A549 (cell line): Measurements from ENCODE around the gene HUNK. TPM values are rescaled to one million over a fixed set of nuclear protein-coding genes. Genes with fewer than 3 reads are reported as not detected.

Experiments
- ATAC-seq, 2 experiments: fragments of 200-7000 bp in 1 of 2; fragments of >200 bp in 1 of 2; cut with Nextera tagmentation in 1 of 2; cut with Tn5 transposase in 1 of 2; 3 replicates each; pipeline versions ENCODE4 v1.8.0 to v1.9.1; 2018 to 2020; ENCODE audit warnings: mild to moderate bottlenecking in 1 of 2, moderate library complexity in 1 of 2
- CTCF ChIA-PET: fragments of 300-600 bp; sonication (Branson Sonifier 250); formaldehyde crosslinking; extraction: SDS; loops from one replicate; lab custom pipeline; 2021; ENCODE audit warnings: antibody characterized with exemption, inconsistent platforms; lab: Yijun Ruan, JAX
- POLR2A ChIA-PET: fragments of 350-600 bp; formaldehyde crosslinking; extraction: SDS; loops from one replicate; lab custom pipeline; 2021; ENCODE audit warnings: antibody characterized with exemption, inconsistent platforms; lab: Yijun Ruan, JAX
- DNase-seq, 2 experiments: peaks; one replicate each; pipeline versions ENCODE4 v3.0.0 to v3.0.0-alpha.2; 2011 to 2016; ENCODE audit warnings: low read depth in 1 of 2, low spot score in 1 of 2
- FAIRE-seq: peaks from 2 replicates; lab custom pipeline; 2011; peaks lifted over from hg19 to GRCh38; lab: Jason Lieb, UNC
- H3K27ac ChIP-seq, 2 experiments: fragments of >200 bp; sonication (Bioruptor Twin); formaldehyde crosslinking; 3 replicates each; pipeline ENCODE4 v1.5.1; 2016 to 2017
- H3K4me1 ChIP-seq: fragments of >200 bp; sonication (Bioruptor Twin); formaldehyde crosslinking; 3 replicates; pipeline ENCODE4 v1.6.1; 2016
- H3K4me2 ChIP-seq: fragments of >200 bp; sonication (Bioruptor Twin); formaldehyde crosslinking; 3 replicates; pipeline ENCODE4 v1.6.1; 2016
- H3K4me3 ChIP-seq: fragments of >200 bp; sonication (Bioruptor Twin); formaldehyde crosslinking; 3 replicates; pipeline ENCODE4 v1.5.1; 2016
- H3K9me3 ChIP-seq: fragments of >200 bp; sonication (Bioruptor Twin); formaldehyde crosslinking; 3 replicates; pipeline ENCODE4 v1.6.1; 2016
- BHLHE40 ChIP-seq: IDR thresholded peaks from 2 replicates; pipeline ENCODE4 v1.6.1; 2012; ENCODE audit warnings: low read depth, low read length, inconsistent platforms
- CBX2 ChIP-seq: fragments of 200-600 bp; sonication (generic); IDR thresholded peaks from 2 replicates; pipeline ENCODE4 v1.6.1; 2016; ENCODE audit warnings: low read depth, mild to moderate bottlenecking, borderline replicate concordance
- E2F6 ChIP-seq: IDR thresholded peaks from 2 replicates; pipeline ENCODE4 v1.6.1; 2012; ENCODE audit warnings: low read depth, borderline replicate concordance
- EHF ChIP-seq: fragments of 250-450 bp; sonication (Bioruptor Pico); IDR thresholded peaks from 2 replicates; pipeline ENCODE4 v1.5.0; 2020; ENCODE audit warnings: mild to moderate bottlenecking
- EHMT2 ChIP-seq: fragments of 200-600 bp; sonication (generic); IDR thresholded peaks from 2 replicates; pipeline ENCODE4 v1.6.1; 2016; ENCODE audit warnings: antibody characterized with exemption, low read depth, mild to moderate bottlenecking, moderate library complexity
- EP300 ChIP-seq, 2 experiments: fragments of >200 bp; sonication (Bioruptor Twin); formaldehyde crosslinking; IDR thresholded peaks; 2 replicates in 1 of 2; 3 replicates in 1 of 2; pipeline ENCODE4 v1.6.1; 2016 to 2017
- FOSL2 ChIP-seq, 2 experiments: fragments of 450-650 bp in 1 of 2; fragments of >200 bp in 1 of 2; sonication (Bioruptor Twin) in 1 of 2; formaldehyde crosslinking; IDR thresholded peaks; 2 replicates each; pipeline versions ENCODE4 v1.5.0 to v1.6.1; 2016 to 2020; ENCODE audit warnings: mild to moderate bottlenecking in 1 of 2, moderate library complexity in 1 of 2
- FOXS1 ChIP-seq: fragments of 250-450 bp; sonication (Bioruptor Pico); IDR thresholded peaks from 2 replicates; pipeline ENCODE4 v1.5.0; 2020; ENCODE audit warnings: mild to moderate bottlenecking, moderate library complexity
- HDAC2 ChIP-seq: fragments of 200-600 bp; sonication (generic); IDR thresholded peaks from 2 replicates; pipeline ENCODE4 v1.6.1; 2016
- HEYL ChIP-seq: fragments of 250-450 bp; sonication (Bioruptor Pico); IDR thresholded peaks from 2 replicates; pipeline ENCODE4 v1.8.0; 2021; ENCODE audit warnings: mild to moderate bottlenecking, moderate library complexity
- HOXA7 ChIP-seq: fragments of 250-450 bp; sonication (Bioruptor Pico); IDR thresholded peaks from 2 replicates; pipeline ENCODE4 v1.5.0; 2020; ENCODE audit warnings: mild to moderate bottlenecking, moderate library complexity
- HOXB5 ChIP-seq: fragments of 250-450 bp; sonication (Bioruptor Pico); IDR thresholded peaks from 2 replicates; pipeline ENCODE4 v1.5.0; 2020; ENCODE audit warnings: mild to moderate bottlenecking, moderate library complexity
- JUN ChIP-seq, 2 experiments: fragments of >200 bp; sonication (Bioruptor Twin); formaldehyde crosslinking; IDR thresholded peaks; 2 replicates in 1 of 2; 3 replicates in 1 of 2; pipeline ENCODE4 v1.6.1; 2016 to 2017
- JUNB ChIP-seq: fragments of >200 bp; sonication (Bioruptor Twin); formaldehyde crosslinking; IDR thresholded peaks from 2 replicates; pipeline ENCODE4 v1.6.1; 2016
- KDM1A ChIP-seq: fragments of 200-600 bp; sonication (generic); IDR thresholded peaks from 2 replicates; pipeline ENCODE4 v1.6.1; 2016; ENCODE audit warnings: low read depth, mild to moderate bottlenecking
- KDM5A ChIP-seq: fragments of 200-600 bp; sonication (generic); IDR thresholded peaks from 2 replicates; pipeline ENCODE4 v1.6.1; 2016; ENCODE audit warnings: antibody characterized with exemption, mild to moderate bottlenecking
- MAX ChIP-seq: IDR thresholded peaks from 2 replicates; pipeline ENCODE4 v1.6.1; 2012
- MYC ChIP-seq: IDR thresholded peaks from 2 replicates; pipeline ENCODE4 v1.6.1; 2012; ENCODE audit warnings: mild to moderate bottlenecking, inconsistent platforms, low read length, improper control_type of control experiment, borderline replicate concordance
- POLR2A ChIP-seq: IDR thresholded peaks from 2 replicates; pipeline ENCODE4 v1.6.1; 2012; ENCODE audit warnings: mild to moderate bottlenecking, low read length
- RAD21 ChIP-seq, 2 experiments: fragments of >200 bp in 1 of 2; sonication (Bioruptor Twin) in 1 of 2; formaldehyde crosslinking in 1 of 2; IDR thresholded peaks in 1 of 2; conservative IDR thresholded peaks in 1 of 2; 2 replicates in 1 of 2; 3 replicates in 1 of 2; pipeline ENCODE4 v1.6.1; 2012 to 2018; ENCODE audit warnings: inconsistent platforms in 1 of 2
- RCOR1 ChIP-seq: fragments of 150-350 bp; IDR thresholded peaks from 2 replicates; pipeline ENCODE4 v1.6.1; 2014; ENCODE audit warnings: antibody characterized with exemption, low read length, low read depth
- RFX5 ChIP-seq: fragments of 450-650 bp; IDR thresholded peaks from 2 replicates; pipeline ENCODE4 v1.7.1; 2014; ENCODE audit warnings: antibody characterized with exemption, mild to moderate bottlenecking, moderate library complexity
- RNF2 ChIP-seq: fragments of 200-600 bp; sonication (generic); IDR thresholded peaks from 2 replicates; pipeline ENCODE4 v1.6.1; 2016; ENCODE audit warnings: low read depth, mild to moderate bottlenecking, antibody characterized with exemption, moderate library complexity, borderline replicate concordance
- SREBF2 ChIP-seq: fragments of 450-650 bp; IDR thresholded peaks from 2 replicates; pipeline ENCODE4 v1.6.1; 2014; ENCODE audit warnings: mild to moderate bottlenecking, moderate library complexity
- TFCP2L1 ChIP-seq: fragments of 250-450 bp; sonication (Bioruptor Pico); IDR thresholded peaks from 2 replicates; pipeline ENCODE4 v1.5.0; 2021; ENCODE audit warnings: mild to moderate bottlenecking
- TP53 ChIP-seq: fragments of 250-450 bp; sonication (Bioruptor Pico); IDR thresholded peaks from 2 replicates; pipeline ENCODE4 v1.5.0; 2021; ENCODE audit warnings: mild to moderate bottlenecking, moderate library complexity
- ZC3H11A ChIP-seq: fragments of 450-650 bp; IDR thresholded peaks from 2 replicates; pipeline ENCODE4 v1.6.1; 2014; ENCODE audit warnings: antibody characterized with exemption, mild to moderate bottlenecking
- ZSCAN20 ChIP-seq: fragments of 250-450 bp; sonication (Bioruptor Pico); IDR thresholded peaks from 2 replicates; pipeline ENCODE4 v1.8.0; 2022; ENCODE audit warnings: mild to moderate bottlenecking, moderate library complexity
- WGBS: methylation state at CpG from one replicate; pipeline ENCODE4 v1.1.6; 2017; ENCODE audit errors: missing lambda C conversion rate; 5-methylcytosine and 5-hydroxymethylcytosine counted together
- polyA plus RNA-seq, 4 experiments: library from polyadenylated mRNA; depleted of rRNA in 3 of 4; stranded (reverse); fragments of >200 nt; fragmentation: RNase III in 1 of 4; extraction: RNeasy Plus Mini Kit Qiagen cat#74134 plus additional on column Dnase treatment in 1 of 4; gene quantifications; 2 replicates in 3 of 4; 3 replicates in 1 of 4; pipeline ENCODE4 v1.2.3, GENCODE V29; 2011 to 2017
- TF ChIP-seq, protein P1 (sequence below): fragments of 250-450 bp; sonication (Bioruptor Pico); IDR thresholded peaks from 2 replicates; pipeline ENCODE4 v1.5.0; 2021; ENCODE audit warnings: mild to moderate bottlenecking, moderate library complexity, borderline replicate concordance
- TF ChIP-seq, protein P2 (sequence below): fragments of >200 bp; sonication (Bioruptor Twin); formaldehyde crosslinking; IDR thresholded peaks from 3 replicates; pipeline ENCODE4 v1.5.1; 2016
- TF ChIP-seq, protein P3 (sequence below): fragments of >200 bp; sonication (Bioruptor Twin); formaldehyde crosslinking; IDR thresholded peaks from 2 replicates; pipeline ENCODE4 v1.6.1; 2016

The HUNK gene
- polyA plus RNA-seq, 2 of the 4 experiments (the other 2 are of a cell fraction), result 0.44 to 0.52 TPM

GRCh38 chr21:31885146-31885545 is 12.3 kb downstream of the HUNK start:
- no peak for TF ChIP-seq HDAC2
- no peak for TF ChIP-seq FOSL2 (IDR thresholded peaks at IDR 0.05)
- no peak for TF ChIP-seq FOSL2 (CRISPR knock-in tag; IDR thresholded peaks at IDR 0.05)
- no peak for TF ChIP-seq MAX
- TF ChIP-seq EHF (CRISPR knock-in tag), result no peak
- no peak for TF ChIP-seq KDM5A
- no peak for TF ChIP-seq SREBF2
- TF ChIP-seq HOXA7 (CRISPR knock-in tag), result no peak
- no peak for TF ChIP-seq RAD21 (conservative IDR thresholded peaks at IDR 0.05 in 1 of 2, IDR thresholded peaks at IDR 0.05 in 1 of 2)
- no peak for TF ChIP-seq RNF2
- no peak for TF ChIP-seq KDM1A
- no peak for TF ChIP-seq FOXS1 (CRISPR knock-in tag)
- TF ChIP-seq, protein P1, sequence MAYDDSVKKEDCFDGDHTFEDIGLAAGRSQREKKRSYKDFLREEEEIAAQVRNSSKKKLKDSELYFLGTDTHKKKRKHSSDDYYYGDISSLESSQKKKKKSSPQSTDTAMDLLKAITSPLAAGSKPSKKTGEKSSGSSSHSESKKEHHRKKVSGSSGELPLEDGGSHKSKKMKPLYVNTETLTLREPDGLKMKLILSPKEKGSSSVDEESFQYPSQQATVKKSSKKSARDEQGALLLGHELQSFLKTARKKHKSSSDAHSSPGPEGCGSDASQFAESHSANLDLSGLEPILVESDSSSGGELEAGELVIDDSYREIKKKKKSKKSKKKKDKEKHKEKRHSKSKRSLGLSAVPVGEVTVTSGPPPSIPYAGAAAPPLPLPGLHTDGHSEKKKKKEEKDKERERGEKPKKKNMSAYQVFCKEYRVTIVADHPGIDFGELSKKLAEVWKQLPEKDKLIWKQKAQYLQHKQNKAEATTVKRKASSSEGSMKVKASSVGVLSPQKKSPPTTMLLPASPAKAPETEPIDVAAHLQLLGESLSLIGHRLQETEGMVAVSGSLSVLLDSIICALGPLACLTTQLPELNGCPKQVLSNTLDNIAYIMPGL (CRISPR knock-in tag), result no peak
- no peak for TF ChIP-seq MYC
- TF ChIP-seq JUN (IDR thresholded peaks at IDR 0.05), result no peak
- no peak for TF ChIP-seq RFX5
- no peak for TF ChIP-seq JUNB
- no peak for TF ChIP-seq HEYL (CRISPR knock-in tag)
- no peak for TF ChIP-seq RCOR1
- peaks cover 16% of the 10 kb centered on the region for H3K4me1 ChIP-seq
- FAIRE-seq (no peak), ATAC-seq (no peak), DNase-seq (no peak)
- no peak overlapping the region for H3K27ac ChIP-seq
- ChIA-PET CTCF (interaction anchor here (2.6 kb wide), 1 partner anchor 11 kb away, joined by 14 read pairs; the partner anchor contains the start of gene HUNK), POLR2A (no interaction called here)
- H3K4me2 ChIP-seq, result no peak overlapping the region
- 88% methylated on average over 11 of the region's 11 CpGs for WGBS
- no peak overlapping the region for H3K4me3 ChIP-seq
- no peaks in the 10 kb centered on the region for H3K9me3 ChIP-seq

DNA sequence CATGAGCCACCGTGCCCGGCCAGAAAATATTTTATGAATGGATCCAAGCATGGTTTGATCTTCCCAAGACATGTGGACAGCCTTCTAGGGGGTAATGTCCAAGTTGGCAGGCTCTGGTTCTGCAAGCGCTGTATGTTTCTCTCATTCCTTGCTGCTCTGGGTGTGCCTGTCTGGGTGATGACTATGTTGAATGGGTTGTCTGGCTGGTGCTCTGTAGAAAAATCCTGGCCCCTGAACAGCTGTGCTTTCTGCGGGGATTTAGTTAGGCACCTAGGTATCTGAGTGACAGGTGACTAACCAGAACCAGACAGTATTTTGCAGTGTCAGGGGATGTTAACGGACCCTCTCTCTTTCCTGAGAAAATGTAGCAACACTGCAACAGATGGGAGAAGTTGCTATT is 14.1 kb downstream of the HUNK start:
- CTCF ChIA-PET, result no interaction called here
- ATAC-seq, result no peak

More for the DNA sequence above, 14.1 kb downstream of the HUNK start:
- H3K9me3 ChIP-seq, result no peaks in the 10 kb centered on the region
- DNase-seq (no peak), FAIRE-seq (no peak)
- peaks cover 33% of the 10 kb centered on the region for H3K4me1 ChIP-seq
- no peak overlapping the region for H3K4me2 ChIP-seq
- POLR2A ChIA-PET, result no interaction called here
- H3K4me3 ChIP-seq, result no peak overlapping the region
- TF ChIP-seq ZC3H11A (no peak), E2F6 (no peak), EHF (CRISPR knock-in tag) (no peak), BHLHE40 (no peak), CBX2 (no peak), JUNB (no peak), EP300 (IDR thresholded peaks at IDR 0.05) (no peak), RAD21 (conservative IDR thresholded peaks at IDR 0.05 in 1 of 2, IDR thresholded peaks at IDR 0.05 in 1 of 2) (no peak), TP53 (CRISPR knock-in tag) (no peak), HOXB5 (CRISPR knock-in tag) (no peak), KDM5A (no peak), EHMT2 (no peak), TFCP2L1 (CRISPR knock-in tag) (no peak), MYC (no peak), RCOR1 (no peak), ZSCAN20 (no peak), POLR2A (no peak)
- TF ChIP-seq, protein P2, sequence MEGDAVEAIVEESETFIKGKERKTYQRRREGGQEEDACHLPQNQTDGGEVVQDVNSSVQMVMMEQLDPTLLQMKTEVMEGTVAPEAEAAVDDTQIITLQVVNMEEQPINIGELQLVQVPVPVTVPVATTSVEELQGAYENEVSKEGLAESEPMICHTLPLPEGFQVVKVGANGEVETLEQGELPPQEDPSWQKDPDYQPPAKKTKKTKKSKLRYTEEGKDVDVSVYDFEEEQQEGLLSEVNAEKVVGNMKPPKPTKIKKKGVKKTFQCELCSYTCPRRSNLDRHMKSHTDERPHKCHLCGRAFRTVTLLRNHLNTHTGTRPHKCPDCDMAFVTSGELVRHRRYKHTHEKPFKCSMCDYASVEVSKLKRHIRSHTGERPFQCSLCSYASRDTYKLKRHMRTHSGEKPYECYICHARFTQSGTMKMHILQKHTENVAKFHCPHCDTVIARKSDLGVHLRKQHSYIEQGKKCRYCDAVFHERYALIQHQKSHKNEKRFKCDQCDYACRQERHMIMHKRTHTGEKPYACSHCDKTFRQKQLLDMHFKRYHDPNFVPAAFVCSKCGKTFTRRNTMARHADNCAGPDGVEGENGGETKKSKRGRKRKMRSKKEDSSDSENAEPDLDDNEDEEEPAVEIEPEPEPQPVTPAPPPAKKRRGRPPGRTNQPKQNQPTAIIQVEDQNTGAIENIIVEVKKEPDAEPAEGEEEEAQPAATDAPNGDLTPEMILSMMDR, result no peak
- TF ChIP-seq, protein P3, sequence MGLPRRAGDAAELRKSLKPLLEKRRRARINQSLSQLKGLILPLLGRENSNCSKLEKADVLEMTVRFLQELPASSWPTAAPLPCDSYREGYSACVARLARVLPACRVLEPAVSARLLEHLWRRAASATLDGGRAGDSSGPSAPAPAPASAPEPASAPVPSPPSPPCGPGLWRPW, result no peak
- H3K27ac ChIP-seq, result no peak overlapping the region
- 89% methylated on average over 3 of the region's 5 CpGs for WGBS
